Measurements from ENCODE around the gene LHPP. TPM values are rescaled to one million over a fixed set of nuclear protein-coding genes. Genes with fewer than 3 reads are reported as not detected.

Gene LHPP
- total and polyA plus RNA-seq, 10 of the 15 experiments (the other 5 are each of a cell fraction or from before 2014, with no cell fraction given), result 0.79 to 9.8 (median 6.7) TPM

GRCh38 chr10:124476043-124476725 lies 14.6 kb downstream of the LHPP start:
- Histone ChIP-seq H3K27me3 (replicated peaks in 1 of 2; ENCODE audit: control insufficient read depth in 2 of 2, insufficient read depth in 2 of 2, low read length in 1 of 2) (no peaks in the 10 kb centered on the region), H3K4me2 (ENCODE audit: control insufficient read depth, insufficient read depth) (no peak overlapping the region), H2AFZ (ENCODE audit: control insufficient read depth, low read depth, low read length) (no peak overlapping the region), H3K27ac (ENCODE audit: control insufficient read depth, insufficient read depth) (no peak overlapping the region), H3K9me3 (replicated peaks; ENCODE audit: control insufficient read depth, insufficient read depth, low read length) (no peaks in the 10 kb centered on the region), H3K9ac (ENCODE audit: control insufficient read depth, insufficient read depth, low read length) (no peak overlapping the region), H3K4me1 (ENCODE audit: control insufficient read depth, insufficient read depth, low read length) (no peaks in the 10 kb centered on the region), H3K79me2 (ENCODE audit: control insufficient read depth, insufficient read depth, low read length) (no peaks in the 10 kb centered on the region), H3K36me3 (ENCODE audit: control insufficient read depth in 2 of 2, insufficient read depth in 2 of 2, low read length in 1 of 2) (no peaks in the 10 kb centered on the region), H3K4me3 (no peak overlapping the region), H4K20me1 (ENCODE audit: control insufficient read depth, insufficient read depth) (no peaks in the 10 kb centered on the region)
- CTCF ChIA-PET, result no interaction called here
- SMC1A ChIA-PET (ENCODE audit: uncharacterized antibody, unreplicated experiment), result no interaction called here
- no peak for ATAC-seq
- DNase-seq (ENCODE audit: low read depth, low spot score), result no peak
- BruUV-seq (replicated peaks), result no TSS peak
- in situ Hi-C loops (cut with MboI), result no loop called here
- RAD21 ChIA-PET (ENCODE audit: unreplicated experiment), result no interaction called here
- POLR2A ChIA-PET, result no interaction called here
- WGBS (ENCODE audit: insufficient coverage, insufficient replicate concordance, low lambda C conversion rate, missing lambda C conversion rate), result 78% methylated on average over 20 of the region's 23 CpGs
- TF ChIP-seq, protein P1, sequence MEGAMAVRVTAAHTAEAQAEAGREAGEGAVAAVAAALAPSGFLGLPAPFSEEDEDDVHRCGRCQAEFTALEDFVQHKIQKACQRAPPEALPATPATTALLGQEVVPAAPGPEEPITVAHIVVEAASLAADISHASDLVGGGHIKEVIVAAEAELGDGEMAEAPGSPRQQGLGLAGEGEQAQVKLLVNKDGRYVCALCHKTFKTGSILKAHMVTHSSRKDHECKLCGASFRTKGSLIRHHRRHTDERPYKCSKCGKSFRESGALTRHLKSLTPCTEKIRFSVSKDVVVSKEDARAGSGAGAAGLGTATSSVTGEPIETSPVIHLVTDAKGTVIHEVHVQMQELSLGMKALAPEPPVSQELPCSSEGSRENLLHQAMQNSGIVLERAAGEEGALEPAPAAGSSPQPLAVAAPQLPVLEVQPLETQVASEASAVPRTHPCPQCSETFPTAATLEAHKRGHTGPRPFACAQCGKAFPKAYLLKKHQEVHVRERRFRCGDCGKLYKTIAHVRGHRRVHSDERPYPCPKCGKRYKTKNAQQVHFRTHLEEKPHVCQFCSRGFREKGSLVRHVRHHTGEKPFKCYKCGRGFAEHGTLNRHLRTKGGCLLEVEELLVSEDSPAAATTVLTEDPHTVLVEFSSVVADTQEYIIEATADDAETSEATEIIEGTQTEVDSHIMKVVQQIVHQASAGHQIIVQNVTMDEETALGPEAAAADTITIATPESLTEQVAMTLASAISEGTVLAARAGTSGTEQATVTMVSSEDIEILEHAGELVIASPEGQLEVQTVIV (IDR thresholded peaks at IDR 0.05; ENCODE audit: borderline replicate concordance, partially characterized antibody), result no peak
- TF ChIP-seq RBBP5 (conservative IDR thresholded peaks at IDR 0.05), result no peak
- intact Hi-C loops (cut with micrococcal nuclease; ENCODE audit: unreplicated experiment), result no loop called here
- FAIRE-seq, result no peak

- Histone ChIP-seq H3K9ac (ENCODE audit: control insufficient read depth, insufficient read depth, low read length) (no peak overlapping the region), H3K4me2 (ENCODE audit: control insufficient read depth, insufficient read depth) (no peak overlapping the region), H3K9me3 (replicated peaks; ENCODE audit: control insufficient read depth, insufficient read depth, low read length) (no peaks in the 10 kb centered on the region), H4K20me1 (ENCODE audit: control insufficient read depth, insufficient read depth) (no peaks in the 10 kb centered on the region), H3K27me3 (replicated peaks in 1 of 2; ENCODE audit: control insufficient read depth in 2 of 2, insufficient read depth in 2 of 2, low read length in 1 of 2) (no peaks in the 10 kb centered on the region; a peak in 1 of 4 replicates), H3K79me2 (ENCODE audit: control insufficient read depth, insufficient read depth, low read length) (no peaks in the 10 kb centered on the region), H2AFZ (ENCODE audit: control insufficient read depth, low read depth, low read length) (no peak overlapping the region), H3K4me1 (ENCODE audit: control insufficient read depth, insufficient read depth, low read length) (no peaks in the 10 kb centered on the region), H3K27ac (ENCODE audit: control insufficient read depth, insufficient read depth) (no peak overlapping the region), H3K4me3 (no peak overlapping the region), H3K36me3 (ENCODE audit: control insufficient read depth in 2 of 2, insufficient read depth in 2 of 2, low read length in 1 of 2) (no peaks in the 10 kb centered on the region)
- ATAC-seq, result no peak
- DNase-seq (ENCODE audit: low read depth, low spot score), result no peak
- ChIA-PET CTCF (no interaction called here), SMC1A (ENCODE audit: uncharacterized antibody, unreplicated experiment) (no interaction called here), RAD21 (ENCODE audit: unreplicated experiment) (no interaction called here), POLR2A (no interaction called here)
- 34% methylated on average over 11 of the region's 11 CpGs for WGBS (ENCODE audit: insufficient coverage, insufficient replicate concordance, low lambda C conversion rate, missing lambda C conversion rate)
- intact Hi-C loops (cut with micrococcal nuclease; ENCODE audit: unreplicated experiment) (no loop called here), in situ Hi-C loops (cut with MboI) (no loop called here)
- no TSS peak for BruUV-seq (replicated peaks)
- no peak for FAIRE-seq
- TF ChIP-seq TCF7 (IDR thresholded peaks at IDR 0.05; ENCODE audit: borderline replicate concordance) (no peak), SIX5 (IDR thresholded peaks at IDR 0.05; ENCODE audit: low read depth, low read length, severe bottlenecking) (no peak), CBX3 (IDR thresholded peaks at IDR 0.05; ENCODE audit: borderline replicate concordance, low read depth) (no peak), BHLHE40 (IDR thresholded peaks at IDR 0.05; ENCODE audit: borderline replicate concordance in 1 of 2, low read depth in 2 of 2, low read length in 1 of 2) (no peak), TCF3 (IDR thresholded peaks at IDR 0.05; ENCODE audit: borderline replicate concordance, insufficient read depth, low read depth, low read length) (no peak), CHD4 (IDR thresholded peaks at IDR 0.05) (no peak), ZNF687 (IDR thresholded peaks at IDR 0.05) (no peak)
These were observed 16.2 kb downstream of the LHPP start for GRCh38 chr10:124477614-124478363.
